ENCODE results near the gene RRM1. TPM values are rescaled to one million over a fixed set of nuclear protein-coding genes. Genes with fewer than 3 reads are reported as not detected.

RRM1 gene
- total RNA-seq (2011; cell fraction: chromatin; rRNA removed; ENCODE audit: low replicate concordance) = 108 and 123 TPM in 2 replicates
- 37.5 and 43.2 TPM in 2 replicates for total RNA-seq (2011; cell fraction: nucleolus; rRNA removed)
- 55.1 and 58.4 TPM in 2 replicates for total RNA-seq (2011; cell fraction: nucleoplasm; rRNA removed)
- total RNA-seq (2014; rRNA removed) (118 and 134 TPM in 2 replicates), total RNA-seq (2014; rRNA removed; fragmentation: Illumina TruSeq; extraction: Trizol) (194 and 206 TPM in 2 replicates), total RNA-seq (2015; rRNA removed; fragmentation: Illumina TruSeq; extraction: Trizol) (156 and 163 TPM in 2 replicates), total RNA-seq (2021) (162 and 163 TPM in 2 replicates), polyA plus RNA-seq (2011; rRNA removed) (174 and 202 TPM in 2 replicates), polyA plus RNA-seq (2014; fragmentation: Illumina TruSeq; extraction: Trizol) (142 and 178 TPM in 2 replicates), polyA plus RNA-seq (2014; fragmentation: Nextera tagmentation; extraction: Ambion mirVana) (100 to 1,000 TPM; 154 to 270 TPM), polyA plus RNA-seq (2014; rRNA removed) (106 and 113 TPM in 2 replicates), polyA minus RNA-seq (2011; rRNA and poly(A)+ RNA removed) (346 and 409 TPM in 2 replicates), Bru-seq, nascent RNA (percentile 83 among the genes with signal in this experiment), BruChase-seq, experiment 1, labeled RNA remaining after a 2-hour chase (percentile 87 among the genes with signal in this experiment), BruChase-seq, experiment 2, labeled RNA remaining after a 6-hour chase (percentile 88 among the genes with signal in this experiment)
- 113 and 123 TPM in 2 replicates for polyA plus RNA-seq (2011; cell fraction: cytosol; rRNA removed)
- 70.4 and 85.8 TPM in 2 replicates for polyA plus RNA-seq (2011; cell fraction: nucleus; rRNA removed)
- 137 and 156 TPM in 2 replicates for polyA plus RNA-seq (2012)
- polyA minus RNA-seq (2011; cell fraction: cytosol; rRNA and poly(A)+ RNA removed) = 125 and 151 TPM in 2 replicates
- polyA minus RNA-seq (2011; cell fraction: nucleus; rRNA and poly(A)+ RNA removed) = 39.0 and 62.2 TPM in 2 replicates
- long read RNA-seq, experiment 1, transcript RRM1-201 (19 exons, 3,076 nt) = major isoform, 346 of 500 reads
- long read RNA-seq, experiment 1, partial matches to known transcripts = 129 of 500 reads
- long read RNA-seq, experiment 1, other reads (novel, unspliced or antisense) = 23 of 500 reads
- long read RNA-seq, experiment 2, transcript RRM1-201 (19 exons, 3,076 nt) = major isoform, 55 of 192 reads
- long read RNA-seq, experiment 2, partial matches to known transcripts = 42 of 192 reads
- long read RNA-seq, experiment 2, other reads (novel, unspliced or antisense) = 92 of 192 reads
- long read RNA-seq, experiment 3, transcript RRM1-201 (19 exons, 3,076 nt) = major isoform, 132 of 185 reads
- long read RNA-seq, experiment 3, partial matches to known transcripts = 42 of 185 reads
- long read RNA-seq, experiment 3, other reads (novel, unspliced or antisense) = 11 of 185 reads

DNA sequence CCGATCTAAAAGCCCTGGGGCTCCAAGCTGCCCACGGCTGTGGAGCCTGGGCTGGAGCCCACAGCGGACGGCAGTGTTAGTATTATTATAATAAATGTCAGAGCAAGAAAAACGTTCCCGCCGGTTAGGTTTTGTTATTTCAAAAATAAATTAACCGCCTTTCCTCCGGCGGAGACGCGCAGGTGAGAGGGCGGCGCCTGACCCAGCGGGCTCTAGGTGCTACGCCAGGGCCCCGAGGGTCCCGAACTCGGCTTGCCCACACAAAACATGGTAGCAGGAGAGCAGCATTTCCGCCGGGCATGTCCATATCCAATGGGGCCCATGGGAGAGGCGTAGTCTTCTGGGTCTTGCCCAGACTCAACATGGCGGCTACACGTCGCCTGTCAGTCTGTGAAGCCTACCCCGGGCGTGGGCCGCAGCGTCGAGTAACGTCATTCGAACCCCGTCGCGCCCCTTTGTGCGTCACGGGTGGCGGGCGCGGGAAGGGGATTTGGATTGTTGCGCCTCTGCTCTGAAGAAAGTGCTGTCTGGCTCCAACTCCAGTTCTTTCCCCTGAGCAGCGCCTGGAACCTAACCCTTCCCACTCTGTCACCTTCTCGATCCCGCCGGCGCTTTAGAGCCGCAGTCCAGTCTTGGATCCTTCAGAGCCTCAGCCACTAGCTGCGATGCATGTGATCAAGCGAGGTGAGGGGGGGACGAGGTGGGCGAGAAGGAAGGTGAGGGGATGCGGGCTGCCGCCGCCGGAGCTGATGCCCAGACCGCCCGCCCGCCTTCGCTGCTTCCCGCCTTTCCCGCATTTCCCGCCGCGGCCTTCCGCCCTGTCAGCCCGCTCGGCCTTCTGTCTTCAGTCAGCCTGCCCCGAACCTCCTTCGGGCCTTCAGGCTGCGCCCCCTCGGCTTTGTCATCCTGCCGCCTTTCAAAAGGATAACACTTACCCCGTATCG lies at the start of gene RRM1:
Gene RRM1, plus strand, starts transcription at position 452 of the 944 bp plus-strand sequence. Its CDS starts 214 bp downstream, at position 666.
- DNase-seq (ENCODE audit: extremely low read depth in 1 of 4, low spot score in 3 of 4) = peak; percentile 90 to 97 (median 92)
- no peaks in the 10 kb centered on the region for H3K9me1 ChIP-seq (ENCODE audit: control insufficient read depth, insufficient read depth, low read length)
- H3K9me3 ChIP-seq (replicated peaks; ENCODE audit: control insufficient read depth, insufficient read depth, low read depth, low read length) = no peaks in the 10 kb centered on the region
- peak within 1 kb of the TSS; percentile 100 for H2AFZ ChIP-seq (ENCODE audit: low read depth, low read length)
- intact Hi-C loops (cut with micrococcal nuclease) = no loop called here
- FAIRE-seq = peak; percentile 95
- TSS peak; percentile 66 for BruUV-seq (replicated peaks)
- peaks cover 38% of the 10 kb centered on the region; the same call in 2 of the 3 replicates for H3K36me3 ChIP-seq (ENCODE audit: control insufficient read depth, insufficient read depth, low read length)
- ATAC-seq = peak; percentile 97
- peak within 1 kb of the TSS; percentile 64 for H3K4me3 ChIP-seq
- H3K27me3 ChIP-seq (ENCODE audit: control insufficient read depth in 2 of 2, insufficient read depth in 2 of 2, low read length in 2 of 2) = no peaks in the 10 kb centered on the region
- under 1% methylated on average over 72 of the region's 74 CpGs for WGBS (ENCODE audit: insufficient coverage, low coverage, missing lambda C conversion rate)
- ChIA-PET POLR2A (interaction anchor here (0.6 to 2.1 kb wide), 6 partner anchors 10 to 239 kb away, joined by 3 to 12 read pairs (median 4); partner anchors contain the start of gene STIM1), CTCF (ENCODE audit: low intra/inter-chr PET ratio) (no interaction called here)
- in situ Hi-C loops (cut with MboI) = loop anchor here (25.0 kb wide), 1 partner anchor 607 kb away; no protein-coding TSS in a partner anchor
- H4K20me1 ChIP-seq (replicated peaks; ENCODE audit: control insufficient read depth, insufficient read depth, low read length) = no peaks in the 10 kb centered on the region; the same call in none of the 2 replicates
- H3K27ac ChIP-seq (ENCODE audit: extremely low read depth, low read depth, low read length) = peak within 1 kb of the TSS; percentile 99
- H3K79me2 ChIP-seq (ENCODE audit: control insufficient read depth, insufficient read depth, low read length) = peaks cover 54% of the 10 kb centered on the region
- H3K4me2 ChIP-seq (ENCODE audit: insufficient read depth, low read length) = peak within 1 kb of the TSS; percentile 94
- peaks cover 20 to 31% of the 10 kb centered on the region in 2 experiments; a peak in 4 of 5 replicates for H3K4me1 ChIP-seq (replicated peaks in 1 of 2; ENCODE audit: control insufficient read depth in 2 of 2, insufficient read depth in 2 of 2, low read length in 2 of 2)
- H3K9ac ChIP-seq (ENCODE audit: insufficient read depth in 1 of 2, low read depth in 2 of 2, low read length in 2 of 2) = peak within 1 kb of the TSS; percentile 97
- TF ChIP-seq POLR2A (conservative IDR thresholded peaks at IDR 0.05) = peak; percentile 84
- TF ChIP-seq, protein P1, sequence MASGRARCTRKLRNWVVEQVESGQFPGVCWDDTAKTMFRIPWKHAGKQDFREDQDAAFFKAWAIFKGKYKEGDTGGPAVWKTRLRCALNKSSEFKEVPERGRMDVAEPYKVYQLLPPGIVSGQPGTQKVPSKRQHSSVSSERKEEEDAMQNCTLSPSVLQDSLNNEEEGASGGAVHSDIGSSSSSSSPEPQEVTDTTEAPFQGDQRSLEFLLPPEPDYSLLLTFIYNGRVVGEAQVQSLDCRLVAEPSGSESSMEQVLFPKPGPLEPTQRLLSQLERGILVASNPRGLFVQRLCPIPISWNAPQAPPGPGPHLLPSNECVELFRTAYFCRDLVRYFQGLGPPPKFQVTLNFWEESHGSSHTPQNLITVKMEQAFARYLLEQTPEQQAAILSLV (tag; IDR thresholded peaks at IDR 0.05) = no peak
- TF ChIP-seq HNRNPLL (IDR thresholded peaks at IDR 0.05; ENCODE audit: low read depth, low read length, poor library complexity, severe bottlenecking) = peak; percentile 37
- TF ChIP-seq, protein P2, sequence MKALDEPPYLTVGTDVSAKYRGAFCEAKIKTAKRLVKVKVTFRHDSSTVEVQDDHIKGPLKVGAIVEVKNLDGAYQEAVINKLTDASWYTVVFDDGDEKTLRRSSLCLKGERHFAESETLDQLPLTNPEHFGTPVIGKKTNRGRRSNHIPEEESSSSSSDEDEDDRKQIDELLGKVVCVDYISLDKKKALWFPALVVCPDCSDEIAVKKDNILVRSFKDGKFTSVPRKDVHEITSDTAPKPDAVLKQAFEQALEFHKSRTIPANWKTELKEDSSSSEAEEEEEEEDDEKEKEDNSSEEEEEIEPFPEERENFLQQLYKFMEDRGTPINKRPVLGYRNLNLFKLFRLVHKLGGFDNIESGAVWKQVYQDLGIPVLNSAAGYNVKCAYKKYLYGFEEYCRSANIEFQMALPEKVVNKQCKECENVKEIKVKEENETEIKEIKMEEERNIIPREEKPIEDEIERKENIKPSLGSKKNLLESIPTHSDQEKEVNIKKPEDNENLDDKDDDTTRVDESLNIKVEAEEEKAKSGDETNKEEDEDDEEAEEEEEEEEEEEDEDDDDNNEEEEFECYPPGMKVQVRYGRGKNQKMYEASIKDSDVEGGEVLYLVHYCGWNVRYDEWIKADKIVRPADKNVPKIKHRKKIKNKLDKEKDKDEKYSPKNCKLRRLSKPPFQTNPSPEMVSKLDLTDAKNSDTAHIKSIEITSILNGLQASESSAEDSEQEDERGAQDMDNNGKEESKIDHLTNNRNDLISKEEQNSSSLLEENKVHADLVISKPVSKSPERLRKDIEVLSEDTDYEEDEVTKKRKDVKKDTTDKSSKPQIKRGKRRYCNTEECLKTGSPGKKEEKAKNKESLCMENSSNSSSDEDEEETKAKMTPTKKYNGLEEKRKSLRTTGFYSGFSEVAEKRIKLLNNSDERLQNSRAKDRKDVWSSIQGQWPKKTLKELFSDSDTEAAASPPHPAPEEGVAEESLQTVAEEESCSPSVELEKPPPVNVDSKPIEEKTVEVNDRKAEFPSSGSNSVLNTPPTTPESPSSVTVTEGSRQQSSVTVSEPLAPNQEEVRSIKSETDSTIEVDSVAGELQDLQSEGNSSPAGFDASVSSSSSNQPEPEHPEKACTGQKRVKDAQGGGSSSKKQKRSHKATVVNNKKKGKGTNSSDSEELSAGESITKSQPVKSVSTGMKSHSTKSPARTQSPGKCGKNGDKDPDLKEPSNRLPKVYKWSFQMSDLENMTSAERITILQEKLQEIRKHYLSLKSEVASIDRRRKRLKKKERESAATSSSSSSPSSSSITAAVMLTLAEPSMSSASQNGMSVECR (CRISPR knock-in tag; IDR thresholded peaks at IDR 0.05) = peak; percentile 94
- no peak for TF ChIP-seq ARID2 (IDR thresholded peaks at IDR 0.05)
- peak; percentile 79; the same call in 1 of the 2 replicates for TF ChIP-seq PHF8 (IDR thresholded peaks at IDR 0.05; ENCODE audit: borderline replicate concordance, low read length)
- TF ChIP-seq TAF15 (IDR thresholded peaks at IDR 0.05; ENCODE audit: low read depth, low read length) = no peak
